GM23338 (cell line): Measurements from ENCODE around the gene ACCSL.

ENCODE experiments used
- EZH2phosphoT487 ChIP-seq: fragments of 200-600 bp; sonication (generic); IDR thresholded peaks from one replicate; pipeline ENCODE4 v1.8.1; 2018; ENCODE audit warnings: antibody characterized with exemption; ENCODE audit not compliant: unreplicated experiment
- TF ChIP-seq, protein P1 (sequence below), 2 experiments: fragments of 200-600 bp in 1 of 2; sonication (generic) in 1 of 2; conservative IDR thresholded peaks; 2 replicates each; pipeline versions ENCODE4 v1.5.1 to v1.6.1; 2016 to 2017; ENCODE audit warnings: antibody characterized with exemption in 2 of 2, low read depth in 2 of 2, mild to moderate bottlenecking in 2 of 2, moderate library complexity in 1 of 2

- TF ChIP-seq, protein P1, sequence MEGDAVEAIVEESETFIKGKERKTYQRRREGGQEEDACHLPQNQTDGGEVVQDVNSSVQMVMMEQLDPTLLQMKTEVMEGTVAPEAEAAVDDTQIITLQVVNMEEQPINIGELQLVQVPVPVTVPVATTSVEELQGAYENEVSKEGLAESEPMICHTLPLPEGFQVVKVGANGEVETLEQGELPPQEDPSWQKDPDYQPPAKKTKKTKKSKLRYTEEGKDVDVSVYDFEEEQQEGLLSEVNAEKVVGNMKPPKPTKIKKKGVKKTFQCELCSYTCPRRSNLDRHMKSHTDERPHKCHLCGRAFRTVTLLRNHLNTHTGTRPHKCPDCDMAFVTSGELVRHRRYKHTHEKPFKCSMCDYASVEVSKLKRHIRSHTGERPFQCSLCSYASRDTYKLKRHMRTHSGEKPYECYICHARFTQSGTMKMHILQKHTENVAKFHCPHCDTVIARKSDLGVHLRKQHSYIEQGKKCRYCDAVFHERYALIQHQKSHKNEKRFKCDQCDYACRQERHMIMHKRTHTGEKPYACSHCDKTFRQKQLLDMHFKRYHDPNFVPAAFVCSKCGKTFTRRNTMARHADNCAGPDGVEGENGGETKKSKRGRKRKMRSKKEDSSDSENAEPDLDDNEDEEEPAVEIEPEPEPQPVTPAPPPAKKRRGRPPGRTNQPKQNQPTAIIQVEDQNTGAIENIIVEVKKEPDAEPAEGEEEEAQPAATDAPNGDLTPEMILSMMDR (conservative IDR thresholded peaks at IDR 0.05; ENCODE audit: low read depth in 2 of 2) = no peak
- TF ChIP-seq EZH2phosphoT487 = no peak
Measured at GRCh38 chr11:44000731-44001130, 47.0 kb upstream of the ACCSL start.
